ENCODE results near the gene EXT2.

The EXT2 gene

GRCh38 chr11:44263738-44264437 is 168.4 kb downstream of the EXT2 start:
- no peak for DNase-seq (ENCODE audit: extremely low read depth in 1 of 2, low read depth in 1 of 2)

GRCh38 chr11:44264438-44264749 is 168.9 kb downstream of the EXT2 start:
- DNase-seq (ENCODE audit: extremely low read depth in 1 of 2, low read depth in 1 of 2): no peak

DNA sequence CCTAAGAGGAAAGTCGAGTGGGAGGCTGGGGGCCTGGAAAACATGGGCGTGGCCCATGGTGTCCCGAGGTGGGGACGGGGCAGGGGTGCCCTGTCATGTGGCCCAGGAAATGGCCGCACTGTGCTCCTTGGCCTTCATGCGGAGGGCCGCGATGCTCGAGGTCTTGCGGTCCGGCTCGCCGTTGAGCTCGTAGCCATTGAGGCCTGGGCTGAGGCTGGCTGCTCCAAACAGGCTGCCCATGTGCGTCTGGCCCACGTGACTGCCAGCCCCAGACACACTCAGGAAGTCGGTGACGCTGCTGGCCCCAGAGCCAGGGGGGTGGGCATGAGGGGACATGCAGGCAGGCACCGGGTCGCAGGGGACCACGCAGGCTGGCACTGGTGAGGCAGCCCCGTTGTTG is 169.3 kb downstream of the EXT2 start:
- no peak for DNase-seq (ENCODE audit: extremely low read depth in 1 of 2, low read depth in 1 of 2)

DNA sequence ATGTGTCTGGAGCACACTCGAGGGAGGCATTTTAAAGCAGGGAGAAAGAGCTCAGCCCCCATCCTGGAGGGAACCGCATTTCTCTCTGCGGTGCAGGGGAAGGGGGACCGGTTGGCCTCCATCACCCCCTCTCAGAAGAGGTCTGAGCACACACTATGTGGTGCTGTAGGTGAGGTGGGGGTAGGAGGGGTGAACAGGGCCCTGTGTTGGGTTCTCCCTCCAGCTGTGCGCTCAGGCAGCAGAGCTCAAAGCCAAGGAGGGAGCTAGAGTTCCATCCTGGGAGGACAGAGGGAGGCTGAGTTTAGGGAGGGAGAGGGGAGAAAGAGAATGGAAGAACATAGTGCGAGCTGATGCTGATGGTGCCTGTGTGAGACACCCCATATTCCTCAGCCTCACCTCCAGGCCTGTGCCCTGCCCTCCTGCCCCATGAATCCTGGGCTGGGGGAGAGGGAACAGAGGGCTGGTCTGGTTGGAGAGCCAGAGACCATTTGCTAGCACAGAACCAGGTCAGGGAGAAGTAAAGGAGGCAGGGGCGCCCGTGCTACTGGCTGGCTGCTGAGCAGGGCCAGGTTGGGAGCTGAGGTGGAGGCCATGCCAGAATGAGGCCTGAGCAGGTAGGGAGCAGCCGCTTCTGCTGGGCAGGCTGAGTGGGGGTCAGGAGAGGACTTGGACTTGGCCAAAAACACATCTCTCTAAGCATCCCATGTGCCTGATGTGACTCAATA is 170.7 kb downstream of the EXT2 start:
- no peak for DNase-seq (ENCODE audit: extremely low read depth in 1 of 2, low read depth in 1 of 2)

DNA sequence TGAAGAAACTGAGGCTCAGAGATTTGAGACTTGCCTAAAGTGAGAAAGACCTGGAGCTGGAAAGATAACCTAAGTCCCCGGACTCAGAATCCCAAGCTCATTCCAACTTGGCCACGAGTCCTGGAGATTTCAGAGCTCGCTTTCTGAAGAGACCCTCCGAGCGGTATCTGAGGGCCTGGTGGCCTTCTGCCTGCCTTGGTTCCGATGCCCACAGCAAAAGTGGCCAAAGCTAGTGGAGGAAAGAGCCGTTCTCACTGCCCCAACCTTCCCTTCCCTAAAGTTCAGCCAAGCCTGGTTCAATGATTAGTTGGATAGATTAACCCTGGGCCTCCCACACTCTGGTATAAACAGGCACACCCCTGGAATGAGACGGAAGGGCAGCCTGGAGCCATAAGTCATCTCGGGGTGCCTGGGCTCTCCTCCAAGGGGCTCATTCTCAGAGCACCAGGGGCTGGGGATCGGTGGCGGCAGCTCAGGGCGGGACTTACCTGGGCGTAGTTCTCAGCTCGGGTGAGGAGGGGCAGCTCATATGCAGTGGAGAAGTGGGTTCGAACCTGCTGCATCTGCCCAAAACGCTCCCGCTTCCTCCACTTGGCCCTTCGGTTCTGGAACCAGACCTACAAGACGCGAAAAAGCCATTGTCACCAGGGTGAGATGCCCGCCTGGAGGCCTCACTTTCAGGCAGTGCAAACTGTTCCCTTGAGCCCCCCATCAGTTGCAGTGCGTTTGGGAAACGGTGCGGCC is 171.7 kb downstream of the EXT2 start:
- no peak for DNase-seq (ENCODE audit: extremely low read depth in 1 of 2, low read depth in 1 of 2)

DNA sequence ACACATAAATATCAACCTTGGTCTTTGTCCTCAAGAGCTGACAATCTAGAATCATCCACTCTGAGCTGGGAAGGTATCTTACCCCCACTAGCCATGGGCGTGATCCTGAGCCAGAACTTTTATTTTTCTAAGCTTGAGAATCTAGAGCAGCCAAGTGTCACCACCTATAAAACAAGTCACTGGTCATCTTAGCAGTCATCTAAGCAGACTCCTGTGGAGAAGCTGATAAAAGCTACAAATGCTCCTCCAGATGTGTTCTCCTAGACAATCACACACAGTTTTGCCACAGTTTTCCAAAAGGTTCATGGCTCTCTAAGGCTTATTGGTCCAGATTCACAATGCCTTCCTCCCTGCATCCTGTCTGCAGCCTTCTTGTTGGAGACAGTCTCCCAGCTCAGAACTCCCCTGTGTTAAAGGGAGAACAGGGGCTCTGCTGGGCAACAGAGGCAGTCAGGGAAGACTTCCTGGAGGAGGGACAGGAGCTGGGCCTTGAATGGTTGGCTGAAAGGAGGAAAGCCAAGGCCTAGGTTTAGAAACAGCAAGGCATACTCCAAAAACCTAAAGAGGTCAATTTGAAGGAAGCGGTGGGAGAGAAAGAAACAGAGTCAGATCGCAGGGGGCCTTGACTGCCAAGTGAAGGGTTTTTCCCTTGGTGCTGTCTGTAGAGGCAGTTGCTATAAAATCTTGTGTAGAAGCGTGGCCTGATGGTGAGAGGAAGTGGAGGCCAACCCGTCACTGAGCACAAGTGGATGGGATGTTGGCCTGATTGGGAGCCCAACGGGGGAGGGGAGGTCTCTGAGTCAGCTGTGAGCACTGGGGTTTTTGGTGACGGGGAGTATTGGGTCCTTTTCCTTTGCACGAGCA is 172.5 kb downstream of the EXT2 start:
- DNase-seq (ENCODE audit: extremely low read depth in 1 of 2, low read depth in 1 of 2): no peak

DNA sequence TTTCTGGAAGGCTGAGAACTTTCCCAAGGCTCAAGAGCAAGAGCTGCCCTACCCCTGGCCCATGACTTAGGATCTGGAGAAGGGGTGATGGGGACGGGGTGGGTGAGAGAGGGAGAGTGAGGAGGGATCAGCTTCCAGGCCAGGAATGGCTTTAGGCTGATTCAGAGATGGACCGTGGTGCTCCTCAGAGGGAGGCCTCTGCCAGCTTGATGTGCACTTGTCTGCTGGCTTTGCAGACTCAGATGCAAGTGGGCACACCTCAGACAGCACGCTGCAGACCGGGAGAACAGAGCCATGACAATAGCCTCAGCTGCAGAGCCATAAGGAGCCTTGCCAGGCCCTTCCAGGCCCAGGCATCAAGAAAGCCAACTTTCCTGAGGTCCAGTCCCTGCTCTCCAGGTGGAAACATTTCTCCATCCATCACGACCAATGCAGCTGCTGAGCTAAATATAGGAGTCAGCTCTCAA is 173.2 kb downstream of the EXT2 start:
- no peak for DNase-seq (ENCODE audit: extremely low read depth in 1 of 2, low read depth in 1 of 2)

- no peak for DNase-seq (ENCODE audit: extremely low read depth in 1 of 2, low read depth in 1 of 2)
These were observed 174.2 kb downstream of the EXT2 start for GRCh38 chr11:44269369-44270351.

- no peak for DNase-seq (ENCODE audit: extremely low read depth in 1 of 2, low read depth in 1 of 2)
These were observed 175.2 kb downstream of the EXT2 start for GRCh38 chr11:44270403-44271273.

- no peak for DNase-seq (ENCODE audit: extremely low read depth in 1 of 2, low read depth in 1 of 2)
These were observed 175.8 kb downstream of the EXT2 start for GRCh38 chr11:44271286-44271685.

DNA sequence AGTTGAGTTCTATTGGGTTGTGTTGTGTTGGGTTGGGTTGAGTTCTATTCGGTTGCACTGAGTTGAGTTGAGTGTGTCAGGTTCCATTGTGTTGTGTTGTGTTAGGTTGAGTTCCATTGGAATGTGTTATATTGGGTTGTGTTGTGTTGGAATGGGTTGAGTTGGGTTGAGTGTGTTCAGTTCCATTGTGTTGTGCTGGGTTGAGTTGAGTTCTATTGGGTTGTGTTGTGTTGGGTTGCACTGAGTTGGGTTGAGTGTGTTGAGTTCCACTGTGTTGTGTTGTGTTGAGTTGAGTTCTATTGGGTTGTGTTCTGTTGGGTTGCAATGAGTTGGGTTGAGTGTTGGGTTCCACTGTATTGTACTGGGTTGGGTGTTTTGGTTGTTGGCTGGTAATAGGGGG is 178.9 kb downstream of the EXT2 start:
- no peak for DNase-seq (ENCODE audit: extremely low read depth in 1 of 2, low read depth in 1 of 2)

DNA sequence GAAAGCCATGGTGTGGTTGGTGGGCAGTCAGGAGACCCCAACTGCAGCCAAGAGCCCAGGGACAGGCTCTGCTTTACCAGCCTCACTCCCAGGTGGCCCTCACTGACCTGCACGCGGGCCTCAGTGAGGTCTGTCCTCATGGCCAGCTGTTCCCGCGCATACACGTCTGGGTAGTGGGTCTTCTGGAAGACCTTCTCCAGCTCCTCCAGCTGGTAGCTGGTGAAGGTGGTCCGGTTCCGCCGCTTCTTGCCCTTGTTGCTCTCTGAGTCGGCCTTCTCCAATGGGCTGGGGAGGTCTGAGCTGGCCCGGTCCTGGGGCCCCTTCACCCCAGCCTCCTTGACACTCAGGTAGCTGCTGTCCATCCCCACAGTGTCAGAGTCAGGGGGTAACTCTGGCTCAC is 179.8 kb downstream of the EXT2 start:
- DNase-seq (ENCODE audit: extremely low read depth in 1 of 2, low read depth in 1 of 2): no peak

GRCh38 chr11:44275961-44276550 is 180.6 kb downstream of the EXT2 start:
- no peak for DNase-seq (ENCODE audit: extremely low read depth in 1 of 2, low read depth in 1 of 2)

GRCh38 chr11:44277196-44278090 is 182.0 kb downstream of the EXT2 start:
- DNase-seq (ENCODE audit: extremely low read depth in 1 of 2, low read depth in 1 of 2): no peak

GRCh38 chr11:44279483-44279882 is 184.0 kb downstream of the EXT2 start:
- no peak for DNase-seq (ENCODE audit: extremely low read depth in 1 of 2, low read depth in 1 of 2)

- DNase-seq (ENCODE audit: extremely low read depth in 1 of 2, low read depth in 1 of 2): no peak
These were observed 184.8 kb downstream of the EXT2 start for GRCh38 chr11:44280257-44280656.

- no peak for DNase-seq (ENCODE audit: extremely low read depth in 1 of 2, low read depth in 1 of 2)
These were observed 185.7 kb downstream of the EXT2 start for GRCh38 chr11:44281151-44281550.

Data from stimulated activated CD8-positive, alpha-beta memory T cell treated with anti-CD3 and anti-CD28 coated beads, Interleukin-7, amount 100 ng/mL, for 48 hours (primary cell).